Activated CD4-positive, alpha-beta T cell treated with anti-CD3 and anti-CD28 coated beads, Interleukin-2, Interleukin-6, amounts not matched to agents 100 ng/mL and 50 ng/mL, durations not matched to agents 16 hours and 8 hours (primary cell): ENCODE results near the gene TCF12.

ENCODE experiments used
- DNase-seq: peaks from one replicate; pipeline ENCODE4 v3.0.0-alpha.2; 2020

TCF12 gene

GRCh38 chr15:57280464-57280863, 362.0 kb downstream of the TCF12 start:
- DNase-seq: no peak

GRCh38 chr15:57281321-57281720, 362.9 kb downstream of the TCF12 start:
- no peak for DNase-seq

GRCh38 chr15:57282686-57283085, 364.2 kb downstream of the TCF12 start:
- no peak for DNase-seq

- no peak for DNase-seq
Measured at GRCh38 chr15:57283774-57284503, 365.5 kb downstream of the TCF12 start.

- no peak for DNase-seq
Measured at GRCh38 chr15:57284535-57284934, 366.1 kb downstream of the TCF12 start.

- DNase-seq: no peak
Measured at GRCh38 chr15:57285386-57285785, 366.9 kb downstream of the TCF12 start.

GRCh38 chr15:57286446-57287122, 368.1 kb downstream of the TCF12 start:
- no peak for DNase-seq

GRCh38 chr15:57287123-57287521, 368.7 kb downstream of the TCF12 start:
- DNase-seq: no peak

GRCh38 chr15:57288926-57289580, 370.6 kb downstream of the TCF12 start:
- no peak for DNase-seq

GRCh38 chr15:57290187-57290586, 371.7 kb downstream of the TCF12 start:
- DNase-seq: no peak

GRCh38 chr15:57290826-57291225, 372.4 kb downstream of the TCF12 start:
- no peak for DNase-seq

- DNase-seq: no peak
Measured at GRCh38 chr15:57296473-57297162, 378.2 kb downstream of the TCF12 start.

- no peak for DNase-seq
Measured at GRCh38 chr15:57297163-57297593, 378.7 kb downstream of the TCF12 start.

GRCh38 chr15:57297630-57298029, 379.2 kb downstream of the TCF12 start:
- no peak for DNase-seq

- no peak for DNase-seq
Measured at GRCh38 chr15:57298204-57298603, 379.8 kb downstream of the TCF12 start.

- DNase-seq: no peak
Measured at GRCh38 chr15:57298843-57299550, 380.6 kb downstream of the TCF12 start.

GRCh38 chr15:57301307-57301706, 382.9 kb downstream of the TCF12 start:
- no peak for DNase-seq

GRCh38 chr15:57302640-57303257, 384.3 kb downstream of the TCF12 start:
- DNase-seq: no peak

- no peak for DNase-seq
Measured at GRCh38 chr15:57305009-57305408, 386.6 kb downstream of the TCF12 start.

GRCh38 chr15:57306161-57306943, 387.9 kb downstream of the TCF12 start:
- peak; percentile 92 for DNase-seq

- no peak for DNase-seq
Measured at GRCh38 chr15:57306944-57307411, 388.5 kb downstream of the TCF12 start.
